ENCODE data around the gene DMRTA1.
A peak's percentile ranks its signal among the peaks of the same experiment; 100 is the strongest.

The DMRTA1 gene

DNA sequence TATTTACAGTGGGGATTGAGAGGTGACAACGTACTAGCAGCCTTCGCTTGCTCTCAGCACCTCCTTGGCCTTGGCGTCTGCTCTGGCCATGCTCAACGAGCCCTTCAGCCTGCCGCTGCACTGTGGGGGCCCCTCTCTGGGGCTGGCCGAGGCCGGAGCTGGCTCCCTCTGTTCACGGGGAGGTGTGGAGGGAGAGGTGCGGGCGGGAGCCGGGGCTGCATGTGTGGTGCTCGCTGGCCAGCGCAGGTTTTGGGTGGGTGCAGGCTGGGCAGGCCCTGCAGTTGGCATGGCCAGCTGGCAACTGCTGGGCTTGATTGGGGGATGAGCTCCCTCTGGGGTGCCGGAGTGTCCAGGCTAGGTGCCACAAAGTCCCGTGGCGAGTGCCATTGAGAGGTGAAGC lies 5.8 kb upstream of the DMRTA1 start:
- POLR2A ChIA-PET: no interaction called here
- CTCF ChIA-PET: no interaction called here

GRCh38 chr9:22446950-22447617 lies 460 bp downstream of the DMRTA1 start:
- TF ChIP-seq FOXK2 (IDR thresholded peaks at IDR 0.05) (no peak), SP1 (IDR thresholded peaks at IDR 0.05) (no peak), L3MBTL2 (conservative IDR thresholded peaks at IDR 0.05) (peak; percentile 62; the same call in 1 of the 2 replicates)
- peak; percentile 69 for DNase-seq (ENCODE audit: extremely low spot score)
- ChIA-PET CTCF (no interaction called here), POLR2A (interaction anchor here (1.5 kb wide), 1 partner anchor 645 kb away, joined by 4 read pairs; the partner anchor contains the start of gene MTAP)

More for the DNA sequence above, 5.8 kb upstream of the DMRTA1 start:
- TF ChIP-seq SP1 (IDR thresholded peaks at IDR 0.05) (no peak), TARDBP (IDR thresholded peaks at IDR 0.05) (no peak), LEF1 (IDR thresholded peaks at IDR 0.05; ENCODE audit: borderline replicate concordance) (no peak), PKNOX1 (IDR thresholded peaks at IDR 0.05) (no peak), HDGF (IDR thresholded peaks at IDR 0.05; ENCODE audit: borderline replicate concordance) (no peak), CTBP1 (IDR thresholded peaks at IDR 0.05; ENCODE audit: borderline replicate concordance) (no peak), FOXM1 (IDR thresholded peaks at IDR 0.05; ENCODE audit: borderline replicate concordance) (no peak), FOXK2 (IDR thresholded peaks at IDR 0.05) (no peak), NFRKB (IDR thresholded peaks at IDR 0.05) (no peak), L3MBTL2 (conservative IDR thresholded peaks at IDR 0.05) (no peak), BHLHE40 (IDR thresholded peaks at IDR 0.05; ENCODE audit: borderline replicate concordance) (no peak), SUZ12 (IDR thresholded peaks at IDR 0.05) (no peak), ARNT (IDR thresholded peaks at IDR 0.05) (no peak), FOXA1 (IDR thresholded peaks at IDR 0.05) (no peak), ZNF384 (IDR thresholded peaks at IDR 0.05) (no peak), ELF4 (IDR thresholded peaks at IDR 0.05) (no peak)
- DNase-seq (ENCODE audit: extremely low spot score): no peak

DNA sequence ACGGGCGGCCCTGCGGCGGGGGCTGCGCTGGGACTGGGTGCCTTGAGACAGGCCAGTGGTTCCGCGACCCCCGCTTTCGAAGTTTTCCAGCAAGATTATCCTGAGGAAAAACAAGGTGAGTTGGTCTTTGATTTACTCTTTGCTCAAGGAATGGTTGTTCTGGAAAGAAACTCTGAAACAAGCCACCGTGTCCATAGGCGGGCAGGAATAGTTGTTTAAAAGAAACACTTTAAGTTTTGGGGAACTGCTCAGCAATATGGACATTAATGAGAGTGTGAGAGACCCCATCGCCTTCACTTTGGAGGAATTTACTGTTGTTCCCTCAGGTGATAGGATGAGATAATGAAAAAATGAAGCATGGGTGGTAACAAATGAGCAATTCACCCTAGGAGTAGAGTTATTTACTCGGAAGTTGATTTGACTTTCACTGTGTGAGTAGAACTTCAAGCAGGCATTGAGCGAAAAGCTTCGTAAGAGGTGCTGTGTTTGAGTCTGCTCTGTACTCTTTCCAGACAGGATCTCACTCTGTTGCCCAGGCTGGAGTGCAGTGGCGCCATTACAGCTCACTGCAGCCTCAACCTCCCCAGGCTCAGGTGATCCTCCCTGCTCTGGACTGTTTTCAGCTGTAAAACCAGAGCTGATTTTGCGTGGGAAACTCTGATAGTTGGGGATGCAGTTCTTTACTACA lies 1.1 kb downstream of the DMRTA1 start:
- TF ChIP-seq LEF1 (IDR thresholded peaks at IDR 0.05; ENCODE audit: borderline replicate concordance) (no peak), TARDBP (IDR thresholded peaks at IDR 0.05) (no peak), L3MBTL2 (conservative IDR thresholded peaks at IDR 0.05) (no peak), BHLHE40 (IDR thresholded peaks at IDR 0.05; ENCODE audit: borderline replicate concordance) (no peak), PKNOX1 (IDR thresholded peaks at IDR 0.05) (no peak), NFRKB (IDR thresholded peaks at IDR 0.05) (no peak), CTBP1 (IDR thresholded peaks at IDR 0.05; ENCODE audit: borderline replicate concordance) (no peak), ZNF384 (IDR thresholded peaks at IDR 0.05) (no peak), SP1 (IDR thresholded peaks at IDR 0.05) (no peak), ELF4 (IDR thresholded peaks at IDR 0.05) (no peak), FOXA1 (IDR thresholded peaks at IDR 0.05) (no peak), FOXK2 (IDR thresholded peaks at IDR 0.05) (no peak)
- CTCF ChIA-PET: no interaction called here
- POLR2A ChIA-PET: no interaction called here
- DNase-seq (ENCODE audit: extremely low spot score): no peak

- DNase-seq (ENCODE audit: extremely low spot score): no peak
- ChIA-PET CTCF (no interaction called here), POLR2A (no interaction called here)
- TF ChIP-seq ARNT (IDR thresholded peaks at IDR 0.05) (no peak), LEF1 (IDR thresholded peaks at IDR 0.05; ENCODE audit: borderline replicate concordance) (no peak), ELF4 (IDR thresholded peaks at IDR 0.05) (no peak), SP1 (IDR thresholded peaks at IDR 0.05) (no peak), L3MBTL2 (conservative IDR thresholded peaks at IDR 0.05) (no peak), NFRKB (IDR thresholded peaks at IDR 0.05) (no peak), SUZ12 (IDR thresholded peaks at IDR 0.05) (no peak), HDGF (IDR thresholded peaks at IDR 0.05; ENCODE audit: borderline replicate concordance) (no peak), TARDBP (IDR thresholded peaks at IDR 0.05) (no peak), BHLHE40 (IDR thresholded peaks at IDR 0.05; ENCODE audit: borderline replicate concordance) (no peak), PKNOX1 (IDR thresholded peaks at IDR 0.05) (no peak), FOXK2 (IDR thresholded peaks at IDR 0.05) (no peak), CTBP1 (IDR thresholded peaks at IDR 0.05; ENCODE audit: borderline replicate concordance) (no peak), ZNF384 (IDR thresholded peaks at IDR 0.05) (no peak), FOXA1 (IDR thresholded peaks at IDR 0.05) (no peak)
These were observed 3.1 kb downstream of the DMRTA1 start for GRCh38 chr9:22449719-22450118.

GRCh38 chr9:22452415-22453010 lies 5.9 kb downstream of the DMRTA1 start:
- CTCF ChIA-PET: interaction anchor here (0.6 to 2.0 kb wide), 5 partner anchors 143 to 641 kb away, joined by 3 to 12 read pairs (median 4); no protein-coding TSS in a partner anchor
- DNase-seq (ENCODE audit: extremely low spot score): peak; percentile 17
- TF ChIP-seq CTBP1 (IDR thresholded peaks at IDR 0.05; ENCODE audit: borderline replicate concordance): no peak
- no peak for TF ChIP-seq ZNF384 (IDR thresholded peaks at IDR 0.05)
- TF ChIP-seq NFRKB (IDR thresholded peaks at IDR 0.05): no peak
- TF ChIP-seq FOXA1 (IDR thresholded peaks at IDR 0.05): no peak
- TF ChIP-seq ELF4 (IDR thresholded peaks at IDR 0.05): no peak
- no peak for TF ChIP-seq TARDBP (IDR thresholded peaks at IDR 0.05)
- no peak for TF ChIP-seq FOXK2 (IDR thresholded peaks at IDR 0.05)
- no peak for TF ChIP-seq PKNOX1 (IDR thresholded peaks at IDR 0.05)
- no peak for TF ChIP-seq L3MBTL2 (conservative IDR thresholded peaks at IDR 0.05)
- no peak for TF ChIP-seq ARNT (IDR thresholded peaks at IDR 0.05)
- TF ChIP-seq LEF1 (IDR thresholded peaks at IDR 0.05; ENCODE audit: borderline replicate concordance): no peak
- TF ChIP-seq HDGF (IDR thresholded peaks at IDR 0.05; ENCODE audit: borderline replicate concordance): no peak
- TF ChIP-seq SP1 (IDR thresholded peaks at IDR 0.05): no peak
- TF ChIP-seq FOXM1 (IDR thresholded peaks at IDR 0.05; ENCODE audit: borderline replicate concordance): no peak
- POLR2A ChIA-PET: no interaction called here
